SJCRH30 (cell line): ENCODE measurements around the gene AKT2. TPM values are rescaled to one million over a fixed set of nuclear protein-coding genes. Genes with fewer than 3 reads are reported as not detected.

Experiments
- total RNA-seq: library from RNA; depleted of rRNA; stranded (reverse); fragments of >200 nt; shearing (Covaris generic); gene quantifications from 2 replicates; pipeline ENCODE4 v1.2.3, GENCODE V29; 2014; rRNA removed

AKT2 gene
- total RNA-seq, 1 experiment from 2014 or later, result 138 TPM

Other genes with a start within 250 kb of the AKT2 start
- gene ZNF780B, start 229.1 kb downstream of the AKT2 start, total RNA-seq, result 23.5 and 27.4 TPM in 2 replicates
- gene ZNF780A, start 194.4 kb downstream of the AKT2 start, total RNA-seq, result 26.8 and 28.0 TPM in 2 replicates
- 9.5 and 10.1 TPM in 2 replicates for gene MAP3K10, start 93.9 kb downstream of the AKT2 start, total RNA-seq
- not detected in 2 replicates for gene TTC9B, start 67.0 kb downstream of the AKT2 start, total RNA-seq
- gene CCNP, start 58.7 kb downstream of the AKT2 start, total RNA-seq, result 0.08 TPM in 1 of 2 replicates, not detected in the other
- 33.7 and 35.4 TPM in 2 replicates for gene C19orf47, start 63.1 kb upstream of the AKT2 start, total RNA-seq
- gene PLD3, start 63.4 kb upstream of the AKT2 start, total RNA-seq, result 287 and 295 TPM in 2 replicates
- 0.10 TPM in 1 of 2 replicates, not detected in the other for gene HIPK4, start 104.8 kb upstream of the AKT2 start, total RNA-seq
- gene PRX, start 128.0 kb upstream of the AKT2 start, total RNA-seq, result 2.9 and 4.0 TPM in 2 replicates
- 4.4 and 5.3 TPM in 2 replicates for gene SERTAD1, start 140.6 kb upstream of the AKT2 start, total RNA-seq
- 29.7 and 35.6 TPM in 2 replicates for gene SERTAD3, start 159.0 kb upstream of the AKT2 start, total RNA-seq
- 3.8 and 6.6 TPM in 2 replicates for gene BLVRB, start 180.4 kb upstream of the AKT2 start, total RNA-seq
- 0.13 and 0.32 TPM in 2 replicates for gene SPTBN4, start 181.7 kb upstream of the AKT2 start, total RNA-seq